Bronchial epithelial cell (primary cell): Measurements from ENCODE around the gene CORO1C. TPM values are rescaled to one million over a fixed set of nuclear protein-coding genes. Genes with fewer than 3 reads are reported as not detected.

ENCODE experiments used
- DNase-seq: peaks from one replicate; pipeline ENCODE4 v3.0.0-alpha.2; 2010; ENCODE audit warnings: low read depth
- FAIRE-seq: peaks from 2 replicates; lab custom pipeline; 2011; peaks lifted over from hg19 to GRCh38; lab: Jason Lieb, UNC
- H3K27me3 ChIP-seq: 2 replicates; pipeline ENCODE4 v1.5.1; 2011; ENCODE audit warnings: low read length; ENCODE audit not compliant: control insufficient read depth, insufficient read depth
- H3K36me3 ChIP-seq: 2 replicates; pipeline ENCODE4 v1.5.1; 2011; ENCODE audit warnings: low read length; ENCODE audit not compliant: control insufficient read depth, insufficient read depth
- H3K4me3 ChIP-seq: 2 replicates; pipeline ENCODE4 v1.5.1; 2011; ENCODE audit warnings: mild to moderate bottlenecking, low read depth, low read length, control low read depth
- total RNA-seq: library from RNA; depleted of rRNA; stranded (reverse); fragments of >200 nt; gene quantifications from 2 replicates; pipeline ENCODE4 v1.2.1, GENCODE V29; 2014
- TF ChIP-seq, protein P1 (sequence below): IDR thresholded peaks from 2 replicates; pipeline ENCODE4 v1.5.1; 2011; ENCODE audit warnings: mild to moderate bottlenecking, moderate library complexity, low read length, control low read depth, inconsistent platforms; ENCODE audit not compliant: insufficient read depth, severe bottlenecking

Gene CORO1C
- total RNA-seq = 151 and 152 TPM in 2 replicates

DNA sequence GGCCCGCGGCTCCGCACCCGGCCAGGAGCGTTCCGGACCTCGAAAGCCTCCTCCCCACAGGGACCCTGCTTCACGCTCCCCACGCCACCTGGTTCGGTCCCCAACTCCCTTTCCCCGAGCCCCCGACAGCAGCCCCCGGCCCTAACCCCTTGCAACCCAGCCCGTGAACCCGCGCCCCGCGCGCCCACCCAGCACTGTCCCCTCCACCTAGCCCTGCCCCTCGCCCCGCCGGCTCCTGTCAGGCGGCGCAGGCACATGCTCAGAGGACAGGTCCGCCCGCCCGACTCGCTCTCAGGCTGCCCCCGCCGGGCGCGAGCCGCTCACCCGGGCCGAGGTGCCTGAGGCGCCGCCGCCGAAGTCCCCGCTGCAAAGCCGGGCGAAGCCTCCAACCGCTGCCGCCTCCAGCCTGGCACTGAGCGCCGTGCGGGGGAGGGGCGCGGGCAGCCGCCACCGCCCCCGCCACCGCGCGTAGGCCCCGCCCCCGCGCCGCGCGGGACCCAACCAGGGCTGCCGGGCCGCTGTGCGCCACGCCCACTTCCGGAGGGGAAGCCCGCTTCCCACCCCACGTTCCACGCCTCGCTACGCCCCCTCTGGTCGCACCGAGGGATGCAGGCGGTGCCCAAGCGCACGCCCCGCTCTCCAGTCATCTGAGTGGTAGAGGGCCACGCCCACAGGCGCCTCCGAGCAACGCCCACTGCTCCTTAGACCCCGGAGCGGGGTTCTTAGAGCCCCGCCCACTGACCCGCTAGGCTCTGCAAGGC lies at the start of gene CORO1C:
Gene CORO1C, minus strand, starts transcription at position 414 of the 761 bp plus-strand sequence. CDS start 30,200 bp downstream, outside the sequence.
- Histone ChIP-seq H3K27me3 (no peaks in the 10 kb centered on the region), H3K36me3 (no peaks in the 10 kb centered on the region), H3K4me3 (peak within 1 kb of the TSS; percentile 97)
- TF ChIP-seq, protein P1, sequence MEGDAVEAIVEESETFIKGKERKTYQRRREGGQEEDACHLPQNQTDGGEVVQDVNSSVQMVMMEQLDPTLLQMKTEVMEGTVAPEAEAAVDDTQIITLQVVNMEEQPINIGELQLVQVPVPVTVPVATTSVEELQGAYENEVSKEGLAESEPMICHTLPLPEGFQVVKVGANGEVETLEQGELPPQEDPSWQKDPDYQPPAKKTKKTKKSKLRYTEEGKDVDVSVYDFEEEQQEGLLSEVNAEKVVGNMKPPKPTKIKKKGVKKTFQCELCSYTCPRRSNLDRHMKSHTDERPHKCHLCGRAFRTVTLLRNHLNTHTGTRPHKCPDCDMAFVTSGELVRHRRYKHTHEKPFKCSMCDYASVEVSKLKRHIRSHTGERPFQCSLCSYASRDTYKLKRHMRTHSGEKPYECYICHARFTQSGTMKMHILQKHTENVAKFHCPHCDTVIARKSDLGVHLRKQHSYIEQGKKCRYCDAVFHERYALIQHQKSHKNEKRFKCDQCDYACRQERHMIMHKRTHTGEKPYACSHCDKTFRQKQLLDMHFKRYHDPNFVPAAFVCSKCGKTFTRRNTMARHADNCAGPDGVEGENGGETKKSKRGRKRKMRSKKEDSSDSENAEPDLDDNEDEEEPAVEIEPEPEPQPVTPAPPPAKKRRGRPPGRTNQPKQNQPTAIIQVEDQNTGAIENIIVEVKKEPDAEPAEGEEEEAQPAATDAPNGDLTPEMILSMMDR = peak; percentile 89
- DNase-seq = peak; percentile 91
- no peak for FAIRE-seq

DNA sequence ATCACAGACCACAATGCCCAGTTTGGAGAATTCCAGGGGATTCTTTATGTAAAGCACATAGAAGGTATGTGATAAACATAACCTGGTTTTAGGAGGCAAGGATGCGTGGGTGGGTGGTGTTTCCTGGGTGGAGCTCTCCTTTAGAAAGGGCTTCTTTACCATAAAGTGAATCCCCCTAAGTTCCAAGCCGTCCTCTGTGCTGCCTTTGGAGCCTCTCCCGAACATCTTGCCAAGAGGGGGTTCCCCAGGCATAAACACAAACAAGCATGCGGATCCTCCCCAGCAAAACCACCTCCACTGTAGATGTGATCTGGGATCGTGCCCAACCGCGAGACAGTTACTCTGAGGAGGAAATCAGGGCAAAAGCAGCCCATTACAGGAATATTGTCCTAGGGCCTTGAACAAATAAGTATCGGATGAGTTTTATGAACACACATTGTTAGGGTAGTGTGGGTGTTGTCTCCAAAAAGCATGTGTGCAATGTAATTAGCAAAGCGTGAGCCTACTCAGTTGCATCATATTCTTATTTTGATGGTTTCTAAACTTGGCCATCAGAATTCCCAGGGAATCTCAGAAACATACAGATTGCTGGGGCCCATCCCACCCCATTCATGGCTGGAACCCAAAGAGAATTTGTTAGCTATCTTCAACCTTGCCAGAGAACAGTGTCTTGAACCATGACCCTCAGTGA lies 48.8 kb upstream of the CORO1C start:
- no peaks in the 10 kb centered on the region for H3K27me3 ChIP-seq
- no peak for FAIRE-seq

DNA sequence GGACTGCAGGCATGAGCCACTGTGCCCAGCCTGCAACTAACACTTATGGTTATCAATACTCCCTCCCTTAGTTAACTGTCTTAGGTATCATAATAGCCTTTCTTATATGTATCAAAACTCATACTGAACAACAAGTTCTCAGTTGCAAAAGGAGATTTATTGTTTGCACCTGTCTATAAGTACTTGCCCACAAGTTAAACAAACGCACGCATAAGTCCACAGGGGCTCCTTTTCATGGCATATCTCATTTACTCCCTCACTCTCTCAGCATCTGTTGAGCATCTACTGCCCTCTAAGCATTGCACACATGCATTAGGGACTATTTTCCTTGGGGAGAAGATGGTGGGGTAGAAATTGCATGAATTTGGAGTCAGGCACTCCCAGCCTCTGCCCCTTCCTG lies 46.7 kb upstream of the CORO1C start:
- Histone ChIP-seq H3K36me3 (no peaks in the 10 kb centered on the region), H3K27me3 (no peaks in the 10 kb centered on the region), H3K4me3 (no peak overlapping the region)
- no peak for DNase-seq
- no peak for FAIRE-seq
- TF ChIP-seq, protein P1 = no peak

More for the DNA sequence above, 48.8 kb upstream of the CORO1C start:
- TF ChIP-seq, protein P1 = no peak
- no peak for DNase-seq
- no peaks in the 10 kb centered on the region for H3K36me3 ChIP-seq
- H3K4me3 ChIP-seq = no peak overlapping the region

DNA sequence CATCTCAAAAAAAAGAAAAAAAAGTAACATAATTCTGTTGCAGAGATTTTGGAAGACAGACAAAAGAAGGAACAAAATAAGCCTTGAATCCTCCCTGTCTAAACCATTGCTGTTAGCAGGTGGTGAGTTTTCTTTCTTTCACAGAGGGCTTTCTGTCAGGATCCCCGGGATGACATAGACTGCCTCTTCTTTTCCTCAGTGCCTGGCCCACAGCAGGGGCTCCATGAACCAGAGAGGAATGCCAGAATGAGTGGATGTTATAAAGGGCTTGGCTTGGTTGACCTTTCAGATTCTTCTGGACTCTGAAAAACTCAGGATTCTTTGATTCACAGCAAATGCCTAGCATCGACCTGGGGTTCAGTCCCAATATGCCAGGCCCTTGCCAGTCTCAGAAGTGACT lies 45.8 kb upstream of the CORO1C start:
- FAIRE-seq = no peak
- Histone ChIP-seq H3K36me3 (no peaks in the 10 kb centered on the region), H3K27me3 (no peaks in the 10 kb centered on the region), H3K4me3 (no peak overlapping the region)
- TF ChIP-seq, protein P1 = no peak
- no peak for DNase-seq

DNA sequence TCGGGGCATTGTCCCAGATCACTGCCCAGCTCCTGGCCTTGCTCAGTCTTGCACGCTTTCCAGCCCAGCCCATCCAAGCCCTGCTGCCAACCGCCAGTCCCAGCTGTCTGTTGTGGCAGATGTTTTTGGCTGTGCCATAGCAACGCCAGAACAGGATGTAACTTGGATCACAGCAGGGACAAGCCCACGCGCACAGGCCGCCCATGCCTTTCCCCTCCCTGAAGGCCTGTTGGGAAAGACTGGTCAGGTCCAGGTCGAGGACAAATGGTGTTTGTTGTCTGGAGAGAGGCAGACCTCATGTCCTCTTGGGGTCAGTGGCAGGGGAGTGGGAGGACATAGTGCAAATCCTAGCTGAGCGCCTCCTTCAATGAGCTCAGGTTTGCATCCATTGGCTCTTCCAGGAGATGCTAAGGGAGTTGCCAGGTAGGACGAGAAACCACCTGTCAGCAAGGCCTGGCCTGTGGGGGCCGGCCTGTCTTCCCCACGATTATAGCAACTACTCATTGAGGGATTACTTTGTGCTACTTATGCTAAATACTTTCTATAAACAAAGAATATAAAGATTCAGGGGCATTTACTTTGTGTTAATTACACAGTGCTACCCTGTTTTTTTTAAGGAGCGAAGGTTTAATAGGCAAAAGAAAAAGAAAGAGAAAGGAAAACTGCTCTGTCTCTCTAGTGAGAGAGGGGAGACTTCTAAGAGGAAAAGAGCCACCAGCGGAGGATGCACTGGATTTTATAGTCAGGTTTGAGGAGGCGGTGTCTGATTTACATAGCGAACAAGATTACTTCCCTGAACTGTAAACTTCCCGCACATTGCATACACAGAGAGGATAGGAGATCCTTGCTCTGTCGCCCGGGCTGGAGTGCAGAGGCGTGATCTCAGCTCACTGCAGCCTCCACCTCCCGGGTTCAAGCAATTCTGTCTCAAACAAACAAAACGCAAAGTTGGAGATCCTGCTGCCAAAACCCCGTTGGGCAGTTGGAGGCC lies 42.8 kb upstream of the CORO1C start:
- no peak overlapping the region for H3K4me3 ChIP-seq
- no peak for FAIRE-seq
- TF ChIP-seq, protein P1 = no peak
- peak; percentile 87 for DNase-seq
- H3K27me3 ChIP-seq = no peaks in the 10 kb centered on the region
- H3K36me3 ChIP-seq = no peaks in the 10 kb centered on the region
